Fibroblast of skin of back (primary cell): ENCODE data around the gene ZFR. TPM values are rescaled to one million over a fixed set of nuclear protein-coding genes. Genes with fewer than 3 reads are reported as not detected.
"Not testable (repeated sequence)": the region's sequence is repeated elsewhere in the genome, so short reads cannot be mapped to it uniquely, and the experiment has no call there.

ENCODE experiments used
- DNase-seq: peaks from one replicate; pipeline ENCODE4 v3.0.0-alpha.2; 2013
- polyA plus RNA-seq, 2 experiments: library from polyadenylated mRNA; unstranded; fragments of 120-200 nt; gene quantifications; one replicate each; pipeline ENCODE4 v1.2.1, GENCODE V29; 2013; ENCODE audit not compliant: insufficient read length in 2 of 2

ZFR gene
- 62.4 TPM for polyA plus RNA-seq (2013, experiment 1 of 2; ENCODE audit: insufficient read length)
- polyA plus RNA-seq (2013, experiment 2 of 2; ENCODE audit: insufficient read length): 44.9 TPM

DNA sequence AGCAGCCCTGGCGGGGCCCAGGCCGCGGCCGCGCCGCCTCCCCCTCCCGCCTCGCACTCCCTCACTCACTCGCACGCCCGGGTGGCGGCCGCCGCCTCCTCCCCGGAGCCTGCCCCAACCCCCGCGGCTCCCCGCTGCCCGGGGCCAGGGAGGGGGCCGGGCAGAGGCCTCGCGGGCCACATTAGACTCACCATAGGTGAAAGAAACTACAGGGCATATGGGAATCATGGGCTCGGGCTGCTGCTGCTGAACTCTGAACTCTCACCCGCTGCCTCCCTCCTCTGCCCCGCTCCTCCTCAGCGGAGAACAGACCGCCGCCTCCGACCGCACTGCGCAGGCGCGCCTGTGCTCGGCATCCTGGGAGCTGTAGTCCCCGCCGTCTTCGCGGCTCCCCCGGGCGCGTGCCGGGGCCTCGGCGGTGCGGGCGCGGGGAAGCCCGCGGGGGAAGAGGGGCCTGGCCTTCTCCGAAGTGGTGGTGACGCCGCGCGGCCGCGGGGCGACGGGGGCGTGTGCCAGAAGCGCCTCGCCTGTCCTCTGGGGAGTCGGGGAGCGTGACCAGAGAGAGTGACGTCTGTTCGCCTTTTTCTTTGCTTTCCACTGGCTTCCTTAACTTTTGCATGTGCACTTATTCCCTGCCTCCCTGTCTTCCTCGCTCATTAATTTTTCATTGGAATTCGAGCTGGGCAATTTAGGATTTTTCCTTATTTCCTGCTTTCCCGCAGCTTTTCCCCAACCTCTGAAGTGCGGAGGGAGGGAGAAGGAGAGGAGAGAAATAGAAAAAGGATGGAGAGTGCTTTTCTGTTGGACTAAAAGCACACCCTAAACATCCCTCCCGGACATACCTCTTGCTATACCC, at the start of gene ZFR:
Gene ZFR (minus strand): TSS at position 310 of the 856 bp plus-strand sequence. CDS start 82 bp downstream, at position 228.
- peak; percentile 89 for DNase-seq

DNA sequence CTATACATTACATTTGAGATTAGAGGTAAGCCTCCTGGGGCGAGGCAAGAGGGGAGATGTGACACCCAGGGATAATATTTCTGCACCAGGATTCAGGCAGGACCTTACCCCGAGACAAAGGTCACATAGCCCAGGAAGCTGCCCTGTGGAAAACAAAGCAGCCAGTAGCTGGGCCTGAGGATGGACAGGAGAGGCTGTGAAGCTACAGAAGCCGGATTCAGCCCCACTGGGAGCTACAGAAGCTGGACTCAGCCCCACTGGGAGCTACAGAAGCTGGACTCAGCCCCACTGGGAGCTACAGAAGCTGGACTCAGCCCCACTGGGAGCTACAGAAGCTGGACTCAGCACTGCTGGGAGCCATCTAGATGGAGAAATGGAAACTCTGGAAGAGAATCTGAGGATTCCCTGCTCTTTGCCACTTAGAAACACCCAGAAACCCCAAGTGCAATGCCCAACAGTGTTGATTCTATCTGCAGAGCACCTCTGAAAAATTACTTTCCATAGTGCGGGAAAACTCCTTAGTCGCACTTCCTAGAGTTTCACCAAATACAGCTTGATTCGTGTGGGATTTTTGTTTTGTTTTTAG, 46.5 kb upstream of the ZFR start:
- no peak for DNase-seq

DNA sequence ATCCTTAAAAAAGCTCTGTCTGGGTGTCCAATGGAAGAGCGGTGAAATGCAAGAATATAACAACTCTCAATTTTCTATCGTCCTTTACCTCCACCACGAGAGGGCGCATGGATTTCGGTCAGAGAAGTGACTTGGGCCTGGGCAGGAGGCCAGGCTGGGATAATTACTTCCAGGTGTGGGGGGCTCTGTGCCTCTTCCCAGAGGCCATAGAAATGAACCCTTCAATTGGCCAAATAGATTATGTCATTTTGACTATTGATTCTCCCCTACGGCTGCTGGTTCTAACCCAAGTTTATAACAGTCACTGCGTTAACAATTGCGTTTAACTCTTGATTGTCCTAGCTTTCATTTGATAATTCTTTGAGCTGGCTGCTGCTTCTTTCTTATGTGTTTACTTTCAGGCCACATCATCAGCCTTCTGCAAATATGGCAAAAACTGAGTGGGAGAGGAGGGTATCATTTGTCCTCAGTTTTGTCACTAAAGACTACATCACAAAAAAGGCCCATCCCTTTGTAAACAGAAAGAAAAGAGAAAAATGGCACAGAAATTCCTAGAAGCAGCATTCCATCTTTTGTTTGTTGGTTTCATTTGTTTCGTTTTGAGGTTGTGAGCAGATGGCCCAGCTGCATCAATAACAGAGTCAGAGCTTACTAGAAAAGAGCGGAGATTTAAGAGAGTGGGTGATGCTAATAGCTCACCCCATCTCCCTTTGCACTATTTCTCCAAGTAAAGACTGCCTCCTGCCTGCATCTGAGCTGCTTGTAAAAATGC, 45.4 kb upstream of the ZFR start:
- DNase-seq: peak; percentile 83

DNA sequence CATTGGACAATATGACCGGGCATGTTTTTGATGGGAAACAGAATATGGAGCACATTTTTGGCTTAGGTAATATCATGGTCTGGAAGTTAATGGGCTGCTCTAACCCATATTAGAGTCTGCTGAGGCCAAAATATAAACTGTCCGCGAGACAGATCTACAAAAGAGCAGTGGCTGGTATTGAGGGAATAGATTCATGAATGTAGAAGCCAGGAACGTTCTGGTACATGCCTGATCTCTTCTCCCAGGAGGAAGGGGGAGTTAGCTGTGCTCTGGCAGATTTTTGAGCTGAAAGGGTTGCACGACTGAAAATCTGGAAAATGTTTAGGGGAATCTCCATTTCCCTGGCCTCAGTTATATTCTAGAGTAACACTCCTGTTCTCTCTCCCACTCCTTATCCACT, 42.9 kb upstream of the ZFR start:
- no peak for DNase-seq

DNA sequence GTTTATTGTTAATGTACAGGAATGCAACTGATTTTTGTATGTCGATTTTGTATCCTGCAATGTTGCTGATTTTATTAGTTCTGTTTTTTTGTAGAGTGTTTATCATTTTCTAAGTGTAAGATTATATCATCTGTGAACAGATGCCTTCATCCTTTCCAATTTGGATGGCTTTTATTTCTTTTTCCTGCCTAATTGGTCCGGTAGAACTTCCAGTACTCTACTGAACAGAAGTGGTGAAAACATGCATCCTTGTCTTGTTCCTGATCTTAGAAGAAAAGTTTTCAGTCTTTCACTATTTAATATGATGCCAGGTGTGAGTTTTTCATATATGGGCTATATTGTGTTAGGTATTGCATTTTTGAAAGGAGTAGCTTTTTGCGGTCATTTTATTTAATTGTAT, 42.5 kb upstream of the ZFR start:
- DNase-seq: no peak

DNA sequence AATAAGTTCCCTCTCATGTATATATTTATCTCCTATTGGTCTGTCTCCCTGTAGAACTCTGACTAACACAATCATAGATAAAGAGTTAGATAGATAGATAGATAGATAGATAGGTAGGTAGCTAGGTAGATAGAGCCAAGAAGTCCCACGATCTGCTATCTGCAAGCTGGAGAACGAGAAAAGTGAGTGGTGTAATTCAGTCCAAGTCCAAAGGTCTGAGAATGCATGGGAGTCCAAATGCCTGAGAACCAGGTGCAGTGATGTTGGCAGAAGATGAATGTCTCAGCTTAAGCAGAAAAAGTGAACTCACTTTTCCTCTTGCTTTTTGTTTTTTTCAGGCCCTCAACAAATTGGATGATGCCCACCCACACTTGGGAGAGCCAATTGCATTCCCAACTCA, 37.7 kb upstream of the ZFR start:
- DNase-seq: no peak

DNA sequence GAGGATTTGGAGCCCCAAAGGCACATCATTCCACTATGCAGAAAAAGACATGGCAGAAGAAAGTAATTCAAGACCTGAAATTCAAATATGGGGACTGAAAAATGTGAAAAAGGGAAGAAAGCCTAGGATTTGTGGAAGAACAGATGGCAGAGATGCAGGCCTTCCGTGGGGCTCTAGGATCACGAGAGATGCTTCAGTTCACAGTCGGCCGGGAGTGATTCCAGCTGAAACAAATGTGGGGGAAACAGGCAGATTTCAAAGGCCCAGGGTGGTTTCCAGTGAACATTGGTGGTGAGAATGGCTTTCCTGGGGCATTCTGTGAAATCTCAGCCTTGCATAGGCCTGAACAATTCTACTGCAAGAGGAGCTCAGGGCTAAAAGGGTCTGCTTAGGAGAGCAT, 34.6 kb upstream of the ZFR start:
- DNase-seq: no peak

DNA sequence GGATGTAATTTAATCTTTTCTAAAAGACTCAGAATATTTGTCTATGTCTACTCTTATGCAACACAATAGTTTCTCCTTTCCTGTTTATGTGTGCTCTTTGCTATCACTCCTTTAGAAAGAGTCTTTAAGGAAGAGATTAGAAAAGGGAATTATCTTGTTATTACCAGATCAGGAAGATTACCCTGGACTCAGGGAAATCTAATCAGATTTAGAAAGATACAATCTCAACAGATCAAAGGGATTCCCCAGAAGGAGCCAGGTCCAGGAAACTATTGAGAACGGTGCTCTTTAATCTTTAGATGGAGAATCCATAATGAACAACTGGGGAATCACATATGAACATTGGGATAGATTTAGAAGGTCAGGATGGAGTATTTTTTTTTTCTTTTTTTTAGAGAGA, 32.4 kb upstream of the ZFR start:
- no peak for DNase-seq

DNA sequence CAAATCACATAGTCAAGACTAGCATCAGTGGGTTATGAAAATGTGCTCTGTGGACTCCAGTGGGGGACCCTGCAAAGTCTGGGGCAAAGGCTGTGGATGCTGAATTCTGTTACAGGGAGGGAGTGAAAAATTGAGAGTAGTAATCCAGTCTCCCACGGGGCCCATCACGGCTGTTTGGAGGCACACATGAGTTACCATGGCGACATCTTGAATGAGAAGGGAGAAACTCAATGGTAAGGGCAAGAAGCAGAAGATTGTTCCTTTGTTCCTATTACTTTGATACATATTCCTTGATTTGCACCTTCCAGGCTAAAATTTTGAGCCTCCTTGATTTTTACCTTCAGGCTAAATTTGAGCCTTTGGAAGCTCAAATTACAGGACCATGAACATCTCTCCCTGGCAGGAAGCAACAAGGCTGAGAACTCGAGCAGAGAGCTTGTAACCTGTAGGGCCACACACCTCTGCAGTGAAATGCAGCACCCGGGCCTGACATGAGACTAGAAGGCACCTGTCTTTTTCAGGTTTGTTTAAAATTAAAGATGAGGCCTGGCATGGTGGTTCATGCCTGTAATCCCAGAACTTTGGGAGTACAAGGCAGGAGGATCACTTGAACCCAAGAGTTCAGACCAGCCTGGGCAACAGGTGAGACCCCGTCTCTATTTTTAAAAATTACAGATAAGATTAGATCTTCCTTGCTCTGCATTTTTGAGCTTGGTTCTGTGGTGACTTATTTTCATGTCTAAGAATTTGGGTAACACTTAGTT, 31.0 kb upstream of the ZFR start:
- peak; percentile 9 for DNase-seq

DNA sequence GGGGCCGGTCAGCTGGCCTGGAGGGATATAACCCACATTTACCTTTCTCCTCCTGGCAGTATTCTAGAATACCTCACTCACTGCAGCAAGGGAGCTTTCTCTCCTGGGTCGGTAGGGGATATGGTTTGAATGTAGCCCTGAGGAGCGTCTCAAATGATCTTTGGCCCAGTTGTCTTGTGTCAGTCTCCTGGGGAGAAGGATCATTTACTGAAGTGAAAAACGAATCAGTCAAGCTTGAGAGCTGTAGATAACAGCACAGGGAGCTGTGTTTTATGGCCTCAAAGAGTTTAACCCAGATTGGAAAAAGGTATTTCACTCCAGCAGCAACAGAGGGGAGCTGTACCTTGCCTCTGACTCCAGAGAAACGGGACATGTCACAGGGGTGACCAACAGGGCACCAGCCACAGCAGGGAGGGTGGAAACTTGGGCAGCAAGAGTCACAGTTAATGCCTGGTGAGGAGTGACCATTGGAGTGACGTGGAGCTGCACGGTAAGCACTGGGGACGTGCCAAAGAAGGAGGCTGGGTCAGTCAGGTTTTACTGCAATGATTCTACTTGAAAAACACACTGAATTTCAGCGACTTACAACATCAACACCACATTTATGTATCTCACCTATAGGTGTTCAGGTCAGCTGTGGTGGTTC, 29.8 kb upstream of the ZFR start:
- DNase-seq: no peak

DNA sequence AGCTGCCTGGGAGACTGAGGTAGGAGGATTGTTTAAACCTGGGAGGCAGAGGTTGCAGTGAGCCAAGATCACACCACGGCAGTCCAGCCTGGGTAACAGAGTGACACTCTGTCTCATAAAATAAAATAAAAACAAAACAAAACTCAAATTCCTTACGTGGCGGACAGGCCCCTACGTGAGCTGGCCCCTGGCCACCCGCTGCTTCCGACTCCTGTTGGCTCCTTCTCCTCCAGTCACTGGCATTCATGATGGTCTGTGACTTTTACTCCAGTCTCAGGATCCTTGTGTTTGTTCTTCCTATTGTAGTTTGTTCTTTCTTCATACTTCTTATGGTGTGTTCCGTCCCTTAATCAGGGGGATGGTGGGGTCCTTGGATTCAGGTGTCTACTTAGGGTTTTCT, 28.5 kb upstream of the ZFR start:
- no peak for DNase-seq

DNA sequence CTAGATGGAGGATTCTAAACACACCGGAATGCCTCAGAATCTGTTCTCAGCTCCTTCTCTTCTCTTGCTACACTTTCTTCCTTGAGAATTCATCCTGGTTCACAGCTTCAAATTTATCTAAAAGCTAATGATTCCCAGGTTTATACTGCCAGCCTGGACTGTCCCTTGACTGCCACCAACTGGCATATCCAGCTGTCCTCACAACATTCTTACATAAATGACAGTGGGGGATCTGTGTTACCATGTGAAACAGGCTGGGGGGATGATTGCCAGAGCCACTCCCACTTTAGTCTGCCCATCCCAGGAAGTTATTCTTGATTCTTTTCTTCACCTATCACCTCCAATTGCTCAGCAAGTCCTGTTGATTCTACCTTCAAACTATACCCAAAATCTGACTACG, 27.2 kb upstream of the ZFR start:
- DNase-seq: peak; percentile 14

DNA sequence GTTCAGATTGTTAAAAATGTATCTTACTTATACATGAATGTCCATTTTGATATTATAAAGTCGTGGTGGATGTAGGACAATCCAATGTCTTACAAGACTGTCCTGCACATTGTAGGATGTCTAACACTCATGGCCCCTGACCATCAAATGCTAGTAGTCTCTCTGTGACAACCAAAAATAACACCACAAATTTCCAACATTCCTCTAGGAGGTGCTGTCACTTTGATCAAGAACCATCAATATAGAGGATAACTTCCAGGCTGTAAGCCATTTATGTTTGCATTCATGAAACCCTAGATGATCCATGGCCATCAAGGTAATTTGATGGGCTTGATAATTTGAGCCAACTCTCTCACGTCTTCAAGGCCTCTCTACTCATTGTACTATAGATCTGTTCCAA, 20.5 kb upstream of the ZFR start:
- no peak for DNase-seq

DNA sequence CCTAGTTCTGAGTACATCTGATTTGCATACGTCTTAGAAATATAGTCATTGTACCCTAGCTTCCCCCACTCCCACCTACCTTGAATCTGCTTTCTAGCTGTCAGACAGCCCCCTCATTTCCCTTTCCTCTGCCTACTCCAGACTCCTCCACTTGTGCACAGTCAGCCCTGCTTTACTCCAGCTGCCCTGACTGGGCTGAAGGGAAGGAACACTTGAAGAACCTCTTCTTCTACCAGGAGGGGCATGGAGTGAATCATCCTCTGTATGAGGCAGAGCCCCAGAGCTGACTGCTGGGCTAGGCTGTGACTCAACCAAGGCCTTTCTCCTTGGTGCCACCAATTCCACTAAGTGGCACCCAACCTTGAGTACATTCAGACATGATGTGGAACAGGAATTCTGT, 18.1 kb upstream of the ZFR start:
- peak; percentile 83 for DNase-seq

DNA sequence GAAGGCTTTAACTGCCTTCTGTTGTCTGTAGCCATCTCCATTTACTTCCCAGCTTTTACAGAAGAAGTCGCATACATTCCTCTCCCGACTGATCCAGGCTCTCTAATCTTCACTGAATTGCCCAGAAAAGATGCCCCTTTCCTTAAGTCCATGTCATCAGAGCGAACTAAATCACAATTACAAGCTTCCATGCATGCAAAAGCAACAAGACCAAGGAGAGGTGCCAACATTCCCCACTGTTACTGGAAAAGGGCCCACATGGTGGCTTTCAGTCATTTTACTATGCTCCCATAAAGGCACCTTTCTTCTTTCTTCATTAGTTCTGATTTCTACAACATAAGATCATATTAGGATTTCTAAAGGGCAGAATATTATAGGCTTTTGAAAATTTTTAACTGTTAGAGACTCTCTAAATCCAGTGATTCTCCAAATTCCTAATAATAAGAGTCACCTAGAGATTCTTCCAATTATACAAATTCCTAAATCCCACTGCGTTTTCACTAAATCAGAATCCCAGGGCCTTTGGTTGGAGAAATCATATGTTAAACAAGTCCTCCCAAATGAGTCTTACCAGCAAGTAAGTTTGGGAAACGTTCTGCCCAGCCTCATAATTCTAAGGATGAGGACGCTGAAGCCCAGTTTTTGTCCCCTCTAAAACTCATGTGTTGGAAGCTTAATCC, 17.0 kb upstream of the ZFR start:
- DNase-seq: peak; percentile 58

DNA sequence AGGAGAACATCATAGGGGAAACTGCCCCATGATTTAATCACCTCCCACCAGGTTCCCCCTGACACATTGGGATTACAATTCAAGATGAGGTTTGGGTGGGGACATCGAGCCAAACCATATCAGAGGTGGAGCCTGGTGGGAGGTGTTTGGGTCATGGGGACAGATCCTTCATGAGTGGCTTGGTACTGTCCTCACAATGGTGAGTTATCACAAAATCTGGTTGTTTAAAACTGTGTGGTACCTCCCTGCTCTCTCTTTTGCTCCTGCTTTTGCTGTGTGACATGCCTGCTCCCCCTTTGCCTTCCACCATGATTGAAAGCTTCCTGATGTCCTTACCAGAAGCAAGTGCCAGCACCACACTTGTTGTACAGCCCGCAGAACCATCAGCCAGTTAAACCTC, 16.2 kb upstream of the ZFR start:
- no peak for DNase-seq

DNA sequence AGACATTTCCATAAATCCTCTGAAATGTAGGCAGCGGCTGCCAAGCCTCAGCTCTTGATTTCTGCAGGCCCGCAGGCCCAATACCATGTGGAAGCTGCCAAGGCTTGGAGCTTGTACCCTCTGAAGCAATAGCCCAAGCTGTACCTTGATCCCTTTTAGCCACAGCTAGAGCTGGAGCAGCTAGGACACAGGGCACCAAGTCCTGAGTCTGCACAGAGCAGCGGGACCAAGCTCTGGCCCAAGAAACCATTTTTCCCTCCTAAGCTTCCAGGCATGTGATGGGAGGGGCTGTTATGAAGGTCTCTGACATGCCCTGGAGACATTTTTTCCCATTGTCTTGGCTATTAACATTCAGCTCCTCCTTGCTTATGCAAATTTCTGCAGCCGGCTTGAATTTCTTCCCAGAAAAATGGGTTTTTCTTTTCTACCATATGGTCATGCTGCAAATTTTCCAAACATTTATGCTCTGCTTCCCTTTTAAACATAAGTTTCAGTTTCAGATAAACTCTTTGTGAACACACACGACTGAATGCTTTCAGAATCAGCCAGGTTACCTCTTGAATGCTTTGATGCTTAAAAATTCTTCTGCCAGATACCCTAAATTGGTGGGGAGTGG, 14.4 kb upstream of the ZFR start:
- DNase-seq: no peak

DNA sequence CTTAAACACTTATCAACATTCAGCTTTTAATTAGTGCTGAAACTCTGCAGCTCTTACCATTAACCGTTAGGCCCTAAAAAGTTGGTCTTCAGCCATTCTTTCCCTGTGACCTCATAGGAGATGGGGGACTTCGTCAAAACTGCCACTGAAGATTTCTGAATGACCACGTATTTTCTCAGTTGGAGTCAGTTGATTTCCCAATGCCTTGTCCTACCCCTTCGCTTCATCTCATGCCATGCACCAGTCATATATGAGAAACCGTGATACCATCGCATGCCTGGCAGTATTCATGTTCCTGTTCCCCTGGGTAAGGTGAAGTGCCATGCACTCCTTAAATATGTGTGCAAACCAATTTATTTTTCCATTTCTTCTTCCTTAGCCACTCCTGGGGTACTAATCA, 10.8 kb upstream of the ZFR start:
- no peak for DNase-seq

DNA sequence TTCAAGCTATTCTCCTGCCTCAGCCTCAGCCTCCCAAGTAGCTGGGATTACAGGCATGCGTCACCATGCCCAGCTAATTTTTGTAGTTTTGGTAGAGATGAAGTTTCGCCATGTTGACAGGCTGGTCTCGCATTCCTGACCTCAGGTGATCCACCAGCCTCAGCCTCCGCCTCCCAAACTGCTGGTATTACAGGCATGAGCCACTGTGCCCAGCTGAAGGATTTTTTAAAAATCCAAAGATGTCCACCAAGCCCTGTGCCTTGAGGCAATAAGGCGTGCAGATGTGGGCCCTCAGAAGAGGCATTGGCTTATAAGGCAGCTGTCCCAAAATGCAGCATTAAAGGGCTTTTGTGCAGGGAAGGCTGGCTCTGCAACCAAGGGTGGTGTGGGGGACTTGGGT, 10.3 kb upstream of the ZFR start:
- no peak for DNase-seq

DNA sequence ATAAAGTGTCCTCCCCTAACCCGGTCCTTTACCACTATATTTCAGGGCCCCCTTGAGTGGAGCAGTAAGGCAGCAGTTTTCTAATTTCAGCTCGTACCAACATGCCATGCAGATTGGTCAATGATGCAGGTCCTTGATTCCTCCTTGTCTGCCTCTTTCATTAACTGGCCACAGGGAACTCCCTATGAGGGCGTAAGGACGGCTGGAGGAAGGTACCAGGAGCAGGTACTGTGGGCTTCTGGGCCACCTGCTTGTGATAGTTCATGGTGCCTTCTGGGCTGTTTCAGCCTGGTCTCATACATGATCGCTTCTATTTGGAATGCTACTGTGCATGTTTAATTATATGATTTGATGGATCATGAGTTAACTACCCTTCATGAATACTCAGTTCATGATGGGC, 9.4 kb upstream of the ZFR start:
- no peak for DNase-seq

DNA sequence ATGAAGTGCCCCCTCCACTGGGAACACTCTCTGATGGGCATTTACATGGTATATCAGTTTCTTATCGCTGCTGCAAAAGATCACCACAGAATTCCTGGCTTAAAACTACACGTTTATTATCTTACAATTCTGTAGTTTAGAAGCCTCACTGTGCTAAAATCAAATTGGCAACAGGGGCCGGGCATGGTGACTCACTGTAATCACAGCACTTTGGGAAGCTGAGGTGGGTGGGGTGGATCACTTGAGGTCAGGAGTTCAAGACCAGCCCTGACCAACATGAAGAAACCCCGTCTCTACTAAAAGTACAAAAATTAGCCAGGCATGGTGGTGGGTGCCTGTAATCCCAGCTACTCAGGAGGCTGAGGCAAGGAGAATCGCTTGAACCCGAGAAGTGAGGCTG, 7.8 kb upstream of the ZFR start:
- DNase-seq: not testable (repeated sequence)
